ENCODE measurements around the gene VMAC. TPM values are rescaled to one million over a fixed set of nuclear protein-coding genes. Genes with fewer than 3 reads are reported as not detected.
A peak's percentile ranks its signal among the peaks of the same experiment; 100 is the strongest.

The VMAC gene
- total RNA-seq, 1 donor from 2014 or later: 7.5 TPM

DNA sequence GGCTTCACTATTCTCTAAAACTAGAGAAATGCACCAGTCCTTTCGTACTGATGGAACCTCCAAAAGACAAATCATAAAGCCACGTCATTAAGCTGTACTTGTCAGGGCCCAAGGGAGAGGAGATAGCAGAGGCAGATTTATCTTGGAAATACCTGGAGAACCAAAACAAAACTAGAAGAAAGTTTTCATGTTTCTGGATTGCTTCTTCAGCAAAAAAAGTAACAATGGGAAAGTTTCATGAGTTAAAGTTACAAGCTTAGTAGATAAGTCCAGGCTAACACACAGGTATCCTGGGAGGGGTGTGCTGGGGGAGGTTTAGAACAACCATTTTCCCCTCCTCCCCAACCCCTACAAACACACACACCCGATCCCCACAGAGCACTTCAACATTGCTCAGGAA is 51.7 kb downstream of the VMAC start:
- Mint-ChIP-seq H3K27ac (ENCODE audit: unreplicated experiment) (peak overlapping the region; percentile 62), H3K27me3 (ENCODE audit: unreplicated experiment) (peaks cover 13% of the 10 kb centered on the region)
- TF ChIP-seq, protein P1, sequence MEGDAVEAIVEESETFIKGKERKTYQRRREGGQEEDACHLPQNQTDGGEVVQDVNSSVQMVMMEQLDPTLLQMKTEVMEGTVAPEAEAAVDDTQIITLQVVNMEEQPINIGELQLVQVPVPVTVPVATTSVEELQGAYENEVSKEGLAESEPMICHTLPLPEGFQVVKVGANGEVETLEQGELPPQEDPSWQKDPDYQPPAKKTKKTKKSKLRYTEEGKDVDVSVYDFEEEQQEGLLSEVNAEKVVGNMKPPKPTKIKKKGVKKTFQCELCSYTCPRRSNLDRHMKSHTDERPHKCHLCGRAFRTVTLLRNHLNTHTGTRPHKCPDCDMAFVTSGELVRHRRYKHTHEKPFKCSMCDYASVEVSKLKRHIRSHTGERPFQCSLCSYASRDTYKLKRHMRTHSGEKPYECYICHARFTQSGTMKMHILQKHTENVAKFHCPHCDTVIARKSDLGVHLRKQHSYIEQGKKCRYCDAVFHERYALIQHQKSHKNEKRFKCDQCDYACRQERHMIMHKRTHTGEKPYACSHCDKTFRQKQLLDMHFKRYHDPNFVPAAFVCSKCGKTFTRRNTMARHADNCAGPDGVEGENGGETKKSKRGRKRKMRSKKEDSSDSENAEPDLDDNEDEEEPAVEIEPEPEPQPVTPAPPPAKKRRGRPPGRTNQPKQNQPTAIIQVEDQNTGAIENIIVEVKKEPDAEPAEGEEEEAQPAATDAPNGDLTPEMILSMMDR (IDR thresholded peaks at IDR 0.05; ENCODE audit: partially characterized antibody, unreplicated experiment): no peak

GRCh38 chr19:5956728-5957127 is 52.1 kb downstream of the VMAC start:
- TF ChIP-seq, protein P1 (IDR thresholded peaks at IDR 0.05; ENCODE audit: partially characterized antibody, unreplicated experiment): no peak
- H3K27me3 Mint-ChIP-seq (ENCODE audit: unreplicated experiment): peaks cover 15% of the 10 kb centered on the region
- H3K27ac Mint-ChIP-seq (ENCODE audit: unreplicated experiment): peak overlapping the region; percentile 62
- peaks cover 10% of the 10 kb centered on the region for H3K9me3 Mint-ChIP-seq (ENCODE audit: unreplicated experiment)
- DNase-seq: no peak
- H3K4me1 Mint-ChIP-seq (ENCODE audit: low read depth, unreplicated experiment): peaks cover 64% of the 10 kb centered on the region
- no peaks in the 10 kb centered on the region for H3K36me3 Mint-ChIP-seq (ENCODE audit: unreplicated experiment)
- no peak overlapping the region for H3K4me3 Mint-ChIP-seq (ENCODE audit: unreplicated experiment)

More for the DNA sequence above, 51.7 kb downstream of the VMAC start:
- Mint-ChIP-seq H3K4me1 (ENCODE audit: low read depth, unreplicated experiment) (peaks cover 65% of the 10 kb centered on the region), H3K9me3 (ENCODE audit: unreplicated experiment) (peaks cover 10% of the 10 kb centered on the region), H3K4me3 (ENCODE audit: unreplicated experiment) (no peak overlapping the region), H3K36me3 (ENCODE audit: unreplicated experiment) (no peaks in the 10 kb centered on the region)
- DNase-seq: no peak

DNA sequence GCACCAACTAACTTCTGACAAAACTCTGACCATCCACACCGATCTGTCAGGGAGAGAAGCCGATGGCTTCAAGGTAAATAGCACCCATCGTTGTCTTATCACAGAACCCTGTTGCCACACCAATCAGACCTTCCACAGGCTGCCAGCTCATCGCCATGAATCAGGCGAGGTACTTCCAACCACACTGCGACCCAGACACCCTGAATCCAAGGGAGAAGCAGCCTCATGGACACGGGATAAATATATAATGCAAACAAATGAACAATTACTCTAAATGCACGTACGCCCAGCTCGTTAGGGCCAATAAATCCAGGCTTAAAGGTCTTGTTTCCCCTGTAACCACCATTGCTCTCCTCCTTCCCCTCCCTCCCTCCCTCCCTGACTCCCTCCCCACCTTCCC is 52.5 kb downstream of the VMAC start:
- Mint-ChIP-seq H3K9me3 (ENCODE audit: unreplicated experiment) (peaks cover 10% of the 10 kb centered on the region), H3K27ac (ENCODE audit: unreplicated experiment) (peak overlapping the region; percentile 43), H3K36me3 (ENCODE audit: unreplicated experiment) (no peaks in the 10 kb centered on the region), H3K27me3 (ENCODE audit: unreplicated experiment) (peaks cover 15% of the 10 kb centered on the region), H3K4me1 (ENCODE audit: low read depth, unreplicated experiment) (peaks cover 63% of the 10 kb centered on the region), H3K4me3 (ENCODE audit: unreplicated experiment) (no peak overlapping the region)
- TF ChIP-seq, protein P1 (IDR thresholded peaks at IDR 0.05; ENCODE audit: partially characterized antibody, unreplicated experiment): no peak
- DNase-seq: no peak

- Mint-ChIP-seq H3K9me3 (ENCODE audit: unreplicated experiment) (peaks cover 7% of the 10 kb centered on the region), H3K36me3 (ENCODE audit: unreplicated experiment) (no peaks in the 10 kb centered on the region), H3K4me3 (ENCODE audit: unreplicated experiment) (no peak overlapping the region), H3K27ac (ENCODE audit: unreplicated experiment) (peak overlapping the region; percentile 36), H3K4me1 (ENCODE audit: low read depth, unreplicated experiment) (peaks cover 61% of the 10 kb centered on the region), H3K27me3 (ENCODE audit: unreplicated experiment) (peaks cover 15% of the 10 kb centered on the region)
- no peak for DNase-seq
- TF ChIP-seq, protein P1 (IDR thresholded peaks at IDR 0.05; ENCODE audit: partially characterized antibody, unreplicated experiment): no peak
Observed at GRCh38 chr19:5958074-5958850, 53.6 kb downstream of the VMAC start.

DNA sequence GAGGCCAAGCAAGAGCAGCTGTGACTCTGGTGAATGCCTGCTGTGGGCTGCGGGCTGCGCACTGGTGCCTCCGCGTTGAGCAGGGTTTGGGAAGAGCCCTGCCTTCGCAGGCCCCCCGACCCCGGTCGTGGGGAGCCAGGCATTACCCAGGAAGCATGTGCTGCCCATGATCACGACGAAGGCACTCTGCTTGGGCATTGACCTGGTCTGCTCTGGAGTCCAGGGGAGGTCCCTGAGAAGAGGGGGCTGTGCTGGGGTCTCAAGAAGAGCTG is 54.1 kb downstream of the VMAC start:
- Mint-ChIP-seq H3K4me3 (ENCODE audit: unreplicated experiment) (peak overlapping the region; percentile 38), H3K27ac (ENCODE audit: unreplicated experiment) (peak overlapping the region; percentile 71)

More for the DNA sequence above, 54.1 kb downstream of the VMAC start:
- Mint-ChIP-seq H3K27me3 (ENCODE audit: unreplicated experiment) (peaks cover 13% of the 10 kb centered on the region), H3K36me3 (ENCODE audit: unreplicated experiment) (no peaks in the 10 kb centered on the region), H3K9me3 (ENCODE audit: unreplicated experiment) (peaks cover 7% of the 10 kb centered on the region), H3K4me1 (ENCODE audit: low read depth, unreplicated experiment) (peaks cover 56% of the 10 kb centered on the region)
- TF ChIP-seq, protein P1 (IDR thresholded peaks at IDR 0.05; ENCODE audit: partially characterized antibody, unreplicated experiment): no peak
- no peak for DNase-seq

Measured in glutamatergic neuron (in vitro differentiated cells).